ENCODE results near the gene RNF112.

The RNF112 gene

GRCh38 chr17:19375732-19376131 is 35.3 kb upstream of the RNF112 start:
- DNase-seq (ENCODE audit: low spot score), result no peak

- no peak for DNase-seq (ENCODE audit: low spot score)
Observed at GRCh38 chr17:19376811-19377210, 34.2 kb upstream of the RNF112 start.

- peak; percentile 99 for DNase-seq (ENCODE audit: low spot score)
Observed at GRCh38 chr17:19377602-19378415, 33.2 kb upstream of the RNF112 start.

GRCh38 chr17:19378416-19379360 is 32.3 kb upstream of the RNF112 start, which contains the start of gene MAPK7:
Gene MAPK7 (plus strand): TSS chr17:19378498. CDS start chr17:19378901, 403 bp downstream.
- DNase-seq (ENCODE audit: low spot score), result no peak

- no peak for DNase-seq (ENCODE audit: low spot score)
Observed at GRCh38 chr17:19379361-19380065, 31.5 kb upstream of the RNF112 start.

GRCh38 chr17:19380481-19381301 is 30.3 kb upstream of the RNF112 start:
- DNase-seq (ENCODE audit: low spot score), result no peak

GRCh38 chr17:19381361-19381740 is 29.7 kb upstream of the RNF112 start:
- no peak for DNase-seq (ENCODE audit: low spot score)

GRCh38 chr17:19381741-19382444 is 29.1 kb upstream of the RNF112 start:
- no peak for DNase-seq (ENCODE audit: low spot score)

- peak; percentile 28 for DNase-seq (ENCODE audit: low spot score)
Observed at GRCh38 chr17:19382531-19383444, 28.2 kb upstream of the RNF112 start.

GRCh38 chr17:19383681-19384470 is 27.2 kb upstream of the RNF112 start:
- peak; percentile 15 for DNase-seq (ENCODE audit: low spot score)

GRCh38 chr17:19384723-19385391 is 26.2 kb upstream of the RNF112 start:
- no peak for DNase-seq (ENCODE audit: low spot score)

- no peak for DNase-seq (ENCODE audit: low spot score)
Observed at GRCh38 chr17:19385521-19385983, 25.5 kb upstream of the RNF112 start.

GRCh38 chr17:19386051-19386929 is 24.7 kb upstream of the RNF112 start:
- no peak for DNase-seq (ENCODE audit: low spot score)

- peak; percentile 16 for DNase-seq (ENCODE audit: low spot score)
Observed at GRCh38 chr17:19386974-19387920, 23.8 kb upstream of the RNF112 start, which contains the start of gene MFAP4. Gene MFAP4 (minus strand): TSS chr17:19387190. CDS start chr17:19387155, 35 bp downstream.

GRCh38 chr17:19387921-19388521 is 23.0 kb upstream of the RNF112 start:
- DNase-seq (ENCODE audit: low spot score), result peak; percentile 51
